ENCODE data around the gene MRRF. TPM values are rescaled to one million over a fixed set of nuclear protein-coding genes. Genes with fewer than 3 reads are reported as not detected.

MRRF gene
- total RNA-seq, 1 experiment from 2014 or later: 45.7 TPM

GRCh38 chr9:122219856-122220672, 44.6 kb upstream of the MRRF start:
- peaks cover 89% of the 10 kb centered on the region for H3K27me3 Mint-ChIP-seq (ENCODE audit: unreplicated experiment)
- no peaks in the 10 kb centered on the region for H3K36me3 Mint-ChIP-seq (ENCODE audit: insufficient read depth, unreplicated experiment)
- no peak for TF ChIP-seq CTCF (IDR thresholded peaks at IDR 0.05; ENCODE audit: unreplicated experiment)
- peaks cover 8% of the 10 kb centered on the region for H3K4me1 Mint-ChIP-seq (ENCODE audit: low read depth, unreplicated experiment)
- CTCF ChIA-PET: no interaction called here
- DNase-seq: no peak
- no TSS peak for BruUV-seq (replicated peaks)
- intact Hi-C loops (cut with micrococcal nuclease; ENCODE audit: unreplicated experiment): no loop called here
- H3K9me3 Mint-ChIP-seq (ENCODE audit: low read depth, unreplicated experiment): no peaks in the 10 kb centered on the region
- H3K27ac Mint-ChIP-seq (ENCODE audit: unreplicated experiment): no peak overlapping the region
- no peak overlapping the region for H3K4me3 Mint-ChIP-seq (ENCODE audit: low read depth, unreplicated experiment)

GRCh38 chr9:122220673-122221182, 44.0 kb upstream of the MRRF start:
- Mint-ChIP-seq H3K27me3 (ENCODE audit: unreplicated experiment) (peaks cover 89% of the 10 kb centered on the region), H3K4me3 (ENCODE audit: low read depth, unreplicated experiment) (no peak overlapping the region), H3K27ac (ENCODE audit: unreplicated experiment) (no peak overlapping the region), H3K36me3 (ENCODE audit: insufficient read depth, unreplicated experiment) (no peaks in the 10 kb centered on the region), H3K9me3 (ENCODE audit: low read depth, unreplicated experiment) (no peaks in the 10 kb centered on the region), H3K4me1 (ENCODE audit: low read depth, unreplicated experiment) (peaks cover 8% of the 10 kb centered on the region)
- TF ChIP-seq CTCF (IDR thresholded peaks at IDR 0.05; ENCODE audit: unreplicated experiment): no peak
- no TSS peak for BruUV-seq (replicated peaks)
- CTCF ChIA-PET: no interaction called here
- DNase-seq: no peak
- intact Hi-C loops (cut with micrococcal nuclease; ENCODE audit: unreplicated experiment): no loop called here

GRCh38 chr9:122221183-122221811, 43.4 kb upstream of the MRRF start:
- H3K27ac Mint-ChIP-seq (ENCODE audit: unreplicated experiment): no peak overlapping the region
- CTCF ChIA-PET: no interaction called here
- DNase-seq: no peak
- no peak overlapping the region for H3K4me3 Mint-ChIP-seq (ENCODE audit: low read depth, unreplicated experiment)
- H3K36me3 Mint-ChIP-seq (ENCODE audit: insufficient read depth, unreplicated experiment): no peaks in the 10 kb centered on the region
- peaks cover 89% of the 10 kb centered on the region for H3K27me3 Mint-ChIP-seq (ENCODE audit: unreplicated experiment)
- intact Hi-C loops (cut with micrococcal nuclease; ENCODE audit: unreplicated experiment): no loop called here
- no peak for TF ChIP-seq CTCF (IDR thresholded peaks at IDR 0.05; ENCODE audit: unreplicated experiment)
- BruUV-seq (replicated peaks): no TSS peak
- H3K4me1 Mint-ChIP-seq (ENCODE audit: low read depth, unreplicated experiment): peaks cover 8% of the 10 kb centered on the region
- no peaks in the 10 kb centered on the region for H3K9me3 Mint-ChIP-seq (ENCODE audit: low read depth, unreplicated experiment)

- Mint-ChIP-seq H3K27me3 (ENCODE audit: unreplicated experiment) (peaks cover 88% of the 10 kb centered on the region), H3K4me3 (ENCODE audit: low read depth, unreplicated experiment) (no peak overlapping the region), H3K36me3 (ENCODE audit: insufficient read depth, unreplicated experiment) (no peaks in the 10 kb centered on the region), H3K27ac (ENCODE audit: unreplicated experiment) (no peak overlapping the region), H3K9me3 (ENCODE audit: low read depth, unreplicated experiment) (no peaks in the 10 kb centered on the region), H3K4me1 (ENCODE audit: low read depth, unreplicated experiment) (peaks cover 7% of the 10 kb centered on the region)
- intact Hi-C loops (cut with micrococcal nuclease; ENCODE audit: unreplicated experiment): no loop called here
- no TSS peak for BruUV-seq (replicated peaks)
- no peak for DNase-seq
- CTCF ChIA-PET: no interaction called here
- no peak for TF ChIP-seq CTCF (IDR thresholded peaks at IDR 0.05; ENCODE audit: unreplicated experiment)
Measured at GRCh38 chr9:122222791-122223190, 41.9 kb upstream of the MRRF start.

All from Calu3 (cell line).